Measurements from ENCODE around the gene STAT3. TPM values are rescaled to one million over a fixed set of nuclear protein-coding genes. Genes with fewer than 3 reads are reported as not detected.
"Not testable (repeated sequence)": the region's sequence is repeated elsewhere in the genome, so short reads cannot be mapped to it uniquely, and the experiment has no call there.

Gene STAT3
- total and polyA plus RNA-seq, 9 of the 15 experiments (the other 6 are each of a cell fraction or from before 2014, with no cell fraction given), result 90.0 to 179 (median 114) TPM

DNA sequence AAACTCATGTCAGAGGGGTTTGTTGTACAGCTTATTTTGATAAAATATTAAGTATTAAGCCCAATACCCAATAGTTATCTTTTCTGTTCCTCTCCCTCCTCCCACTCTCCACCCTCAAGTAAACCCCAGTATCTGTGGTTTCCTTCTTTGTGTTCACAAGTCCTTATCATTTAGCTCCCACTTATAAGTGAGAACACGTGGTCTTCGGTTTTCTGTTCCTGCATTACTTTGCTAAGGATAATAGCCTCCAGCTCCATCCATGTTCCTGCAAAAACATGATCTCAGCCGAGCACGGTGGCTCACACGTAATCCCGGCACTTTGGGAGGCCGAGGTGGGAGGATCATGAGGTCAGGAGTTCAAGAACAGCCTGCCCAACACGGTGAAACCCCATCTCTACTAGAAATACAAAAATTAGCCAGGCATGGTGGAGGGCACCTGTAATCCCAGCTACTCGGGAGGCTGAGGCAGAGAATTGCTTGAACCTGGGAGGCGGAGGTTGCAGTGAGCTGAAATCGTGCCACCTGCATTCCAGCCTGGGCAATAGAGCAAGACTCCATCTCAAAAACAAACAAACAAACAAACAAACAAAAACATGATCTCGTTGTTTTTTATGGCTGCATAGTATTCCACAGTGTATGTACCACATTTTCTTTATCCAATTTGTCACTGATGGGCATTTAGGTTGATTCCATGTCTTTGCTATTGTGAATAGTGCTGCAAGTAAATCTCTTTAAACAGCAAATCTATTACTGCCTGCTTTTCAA lies 19.3 kb downstream of the STAT3 start (continued):
- TF ChIP-seq FOXA3 (CRISPR knock-in tag; conservative IDR thresholded peaks at IDR 0.05 in 1 of 2, IDR thresholded peaks at IDR 0.05 in 1 of 2) (0 out of 4 replicates have a peak, but pooled peaks of 1 of the 2 experiments have one; percentile 30), ADNP (tag; IDR thresholded peaks at IDR 0.05) (peak; percentile 77; the same call in 1 of the 2 replicates), ZNF146 (CRISPR knock-in tag; IDR thresholded peaks at IDR 0.05; ENCODE audit: unreplicated experiment) (peak; percentile 93), HDAC1 (IDR thresholded peaks at IDR 0.05) (0 out of 4 replicates have a peak, but pooled peaks of 1 of the 2 experiments have one; percentile 15), CBFA2T2 (conservative IDR thresholded peaks at IDR 0.05) (peak; percentile 71), MTA2 (IDR thresholded peaks at IDR 0.05; ENCODE audit: low read depth) (peak; percentile 24; the same call in 1 of the 2 replicates), DPF2 (IDR thresholded peaks at IDR 0.05) (peak; percentile 45; the same call in 1 of the 2 replicates), SMARCA5 (IDR thresholded peaks at IDR 0.05) (peak; percentile 60; the same call in 1 of the 2 replicates), RBM25 (IDR thresholded peaks at IDR 0.05; ENCODE audit: low read depth, low read length, severe bottlenecking) (peak; percentile 52), SMARCA4 (IDR thresholded peaks at IDR 0.05) (0 out of 2 replicates have a peak, but pooled peaks have one; percentile 20), NCOR1 (IDR thresholded peaks at IDR 0.05) (peak; percentile 66; the same call in 1 of the 2 replicates), BCOR (IDR thresholded peaks at IDR 0.05) (peak; percentile 77; the same call in 1 of the 2 replicates)

- ATAC-seq; H4K20me1 ChIP-seq (replicated peaks; ENCODE audit: control insufficient read depth, insufficient read depth, low read length): not testable (repeated sequence)
- peaks cover 65% of the 10 kb centered on the region for H3K79me2 ChIP-seq (ENCODE audit: control insufficient read depth, insufficient read depth, low read length)
Observed at GRCh38 chr17:42368310-42368709, 19.9 kb downstream of the STAT3 start.

More at GRCh38 chr17:42368310-42368709, 19.9 kb downstream of the STAT3 start:
- peaks cover 11% of the 10 kb centered on the region; the same call in 2 of the 3 replicates for H3K36me3 ChIP-seq (ENCODE audit: control insufficient read depth, insufficient read depth, low read length)
- H3K4me2 ChIP-seq (ENCODE audit: insufficient read depth, low read length); H3K27ac ChIP-seq (ENCODE audit: extremely low read depth, low read depth, low read length); CTCF ChIA-PET (ENCODE audit: low intra/inter-chr PET ratio); H2AFZ ChIP-seq (ENCODE audit: low read depth, low read length); H3K9ac ChIP-seq (ENCODE audit: insufficient read depth in 1 of 2, low read depth in 2 of 2, low read length in 2 of 2); H3K9me1 ChIP-seq (ENCODE audit: control insufficient read depth, insufficient read depth, low read length); H3K4me3 ChIP-seq; BruUV-seq (replicated peaks); FAIRE-seq; intact Hi-C loops (cut with micrococcal nuclease); H3K9me3 ChIP-seq (replicated peaks; ENCODE audit: control insufficient read depth, insufficient read depth, low read depth, low read length); in situ Hi-C loops (cut with MboI); DNase-seq (ENCODE audit: extremely low read depth in 1 of 4, low spot score in 3 of 4); H3K27me3 ChIP-seq (ENCODE audit: control insufficient read depth in 2 of 2, insufficient read depth in 2 of 2, low read length in 2 of 2); TF ChIP-seq MYNN (CRISPR knock-in tag; IDR thresholded peaks at IDR 0.05): not testable (repeated sequence)
- 0 out of 2 replicates have a peak, but pooled peaks have one; percentile 8 for TF ChIP-seq MYNN (IDR thresholded peaks at IDR 0.05)
- 56% methylated on average over 5 of the region's 5 CpGs for WGBS (ENCODE audit: insufficient coverage, low coverage, missing lambda C conversion rate)
- POLR2A ChIA-PET, result interaction anchor here (0.6 to 1.8 kb wide), 6 partner anchors 10 to 240 kb away, joined by 3 to 6 read pairs (median 4); no protein-coding TSS in a partner anchor
- H3K4me1 ChIP-seq (replicated peaks in 1 of 2; ENCODE audit: control insufficient read depth in 2 of 2, insufficient read depth in 2 of 2, low read length in 2 of 2), result peaks cover 26 to 29% of the 10 kb centered on the region in 2 experiments; a peak in 4 of 5 replicates
